ENCODE data around the gene RXRB.

DNA sequence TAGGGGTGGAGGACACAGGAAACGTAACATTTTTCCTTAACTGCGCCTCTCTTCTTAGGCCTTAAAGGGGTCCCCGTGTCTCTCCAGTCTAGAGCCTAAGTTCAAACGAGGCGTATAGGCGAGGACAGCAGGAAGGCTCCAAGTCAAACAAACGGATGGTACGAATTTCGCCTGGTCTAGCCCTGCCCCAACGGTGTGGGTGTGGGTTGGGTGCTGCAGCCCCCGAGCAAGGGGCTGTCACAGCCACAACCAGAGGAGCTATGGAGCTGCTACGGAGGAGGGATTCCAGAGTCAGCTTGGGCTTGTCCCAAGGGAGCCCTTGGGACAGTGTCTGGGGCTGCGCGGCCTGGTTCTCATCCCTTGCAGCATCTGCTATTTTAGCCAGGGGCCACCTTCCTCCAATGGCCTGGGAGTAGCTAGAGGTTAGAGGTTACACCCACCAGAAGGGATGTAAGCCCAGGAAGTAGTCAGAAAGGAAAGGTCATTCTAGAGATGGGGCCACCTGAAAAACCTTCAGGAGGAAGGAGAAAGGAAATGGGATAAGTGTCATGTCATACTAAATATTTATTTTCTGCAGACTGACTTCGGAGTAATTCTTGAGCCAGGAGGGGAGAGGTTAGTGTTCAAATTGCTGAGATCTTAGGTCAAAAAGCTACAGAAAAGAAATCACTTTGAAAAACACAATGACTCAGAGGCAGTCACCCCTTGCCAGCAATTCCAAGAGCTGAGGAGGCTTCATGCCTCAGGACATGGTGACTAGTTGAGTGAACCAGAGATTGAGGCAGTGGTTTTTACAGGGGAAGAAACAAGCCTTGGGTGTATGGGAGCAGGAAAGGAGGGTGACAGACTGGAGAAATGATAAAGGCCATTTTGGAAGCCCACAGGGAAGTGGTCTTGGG lies 49.5 kb upstream of the RXRB start:
- TF ChIP-seq, protein P1, sequence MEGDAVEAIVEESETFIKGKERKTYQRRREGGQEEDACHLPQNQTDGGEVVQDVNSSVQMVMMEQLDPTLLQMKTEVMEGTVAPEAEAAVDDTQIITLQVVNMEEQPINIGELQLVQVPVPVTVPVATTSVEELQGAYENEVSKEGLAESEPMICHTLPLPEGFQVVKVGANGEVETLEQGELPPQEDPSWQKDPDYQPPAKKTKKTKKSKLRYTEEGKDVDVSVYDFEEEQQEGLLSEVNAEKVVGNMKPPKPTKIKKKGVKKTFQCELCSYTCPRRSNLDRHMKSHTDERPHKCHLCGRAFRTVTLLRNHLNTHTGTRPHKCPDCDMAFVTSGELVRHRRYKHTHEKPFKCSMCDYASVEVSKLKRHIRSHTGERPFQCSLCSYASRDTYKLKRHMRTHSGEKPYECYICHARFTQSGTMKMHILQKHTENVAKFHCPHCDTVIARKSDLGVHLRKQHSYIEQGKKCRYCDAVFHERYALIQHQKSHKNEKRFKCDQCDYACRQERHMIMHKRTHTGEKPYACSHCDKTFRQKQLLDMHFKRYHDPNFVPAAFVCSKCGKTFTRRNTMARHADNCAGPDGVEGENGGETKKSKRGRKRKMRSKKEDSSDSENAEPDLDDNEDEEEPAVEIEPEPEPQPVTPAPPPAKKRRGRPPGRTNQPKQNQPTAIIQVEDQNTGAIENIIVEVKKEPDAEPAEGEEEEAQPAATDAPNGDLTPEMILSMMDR (IDR thresholded peaks at IDR 0.05): no peak
- no peak for TF ChIP-seq POLR2A (IDR thresholded peaks at IDR 0.05)

All from uterus (tissue), 2 donors.